ENCODE measurements around the gene HNF1B.

Gene HNF1B

DNA sequence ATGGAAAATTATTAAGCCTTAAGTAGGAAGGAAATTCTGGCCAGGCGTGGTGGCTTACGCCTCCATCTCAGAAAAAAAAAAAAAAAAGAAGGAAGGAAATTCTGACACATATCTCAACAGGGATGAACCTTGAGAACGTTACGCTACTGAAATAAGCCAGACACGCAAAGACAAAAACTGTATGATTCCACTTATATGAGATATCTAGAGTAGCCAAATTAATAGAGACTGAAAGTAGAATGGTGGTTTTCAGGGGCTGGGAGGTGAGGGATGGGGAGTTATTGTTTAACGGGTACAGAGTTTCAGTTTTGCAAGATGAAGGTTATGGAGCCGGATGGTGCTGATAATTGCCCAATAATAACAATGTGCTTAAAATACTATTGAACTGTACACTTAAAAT is 16.2 kb upstream of the HNF1B start:
- no peak for DNase-seq

DNA sequence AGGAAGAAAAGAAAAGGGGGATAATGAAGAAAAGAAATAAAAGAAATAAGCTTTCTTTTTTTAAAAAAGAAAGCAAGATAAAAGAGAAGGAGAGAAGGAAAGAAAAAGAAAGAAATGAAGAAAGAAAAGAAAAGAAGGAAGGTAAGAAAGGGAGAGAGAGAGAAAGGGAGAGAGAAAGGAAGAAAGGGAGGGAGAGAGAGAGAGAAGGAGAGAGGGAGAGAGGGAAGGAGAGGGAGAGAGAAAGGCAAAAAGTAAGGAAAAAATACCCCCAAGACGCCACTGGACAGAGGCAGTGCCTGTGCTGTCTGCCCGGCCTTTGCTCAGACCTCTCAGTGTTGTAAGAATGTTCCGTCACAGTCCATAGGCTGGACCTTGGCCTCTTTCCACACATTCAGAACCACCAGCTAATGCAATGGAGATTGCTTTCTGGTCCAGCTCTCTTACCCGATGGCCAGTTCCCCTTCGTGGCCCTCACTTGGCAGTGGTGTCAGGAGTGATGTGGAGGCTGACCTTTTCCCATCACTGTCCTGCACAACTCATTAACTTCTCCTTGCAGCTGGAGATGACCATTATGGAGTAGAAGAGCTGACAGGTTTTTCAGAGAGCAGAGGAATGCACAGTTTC is 14.3 kb upstream of the HNF1B start:
- DNase-seq: no peak

DNA sequence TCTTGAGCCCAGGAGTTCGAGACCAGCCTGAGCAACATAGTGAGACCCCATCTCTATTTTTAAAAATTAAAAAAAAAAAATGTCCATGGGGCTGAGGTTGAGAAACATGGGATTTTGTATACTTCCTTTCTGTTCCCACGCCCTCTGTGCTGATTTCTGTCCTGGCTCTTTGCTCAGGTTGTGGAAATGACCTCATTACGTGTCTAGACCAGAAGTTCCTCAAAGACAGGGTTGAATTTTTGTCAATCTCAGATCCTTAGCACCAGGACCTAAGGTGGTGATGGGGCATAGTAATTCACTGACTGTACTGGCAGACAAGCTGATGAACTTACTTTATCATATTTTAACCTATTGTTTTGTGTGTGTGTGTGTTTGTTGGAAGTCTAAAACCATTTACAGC is 11.2 kb upstream of the HNF1B start:
- no peak for DNase-seq

DNA sequence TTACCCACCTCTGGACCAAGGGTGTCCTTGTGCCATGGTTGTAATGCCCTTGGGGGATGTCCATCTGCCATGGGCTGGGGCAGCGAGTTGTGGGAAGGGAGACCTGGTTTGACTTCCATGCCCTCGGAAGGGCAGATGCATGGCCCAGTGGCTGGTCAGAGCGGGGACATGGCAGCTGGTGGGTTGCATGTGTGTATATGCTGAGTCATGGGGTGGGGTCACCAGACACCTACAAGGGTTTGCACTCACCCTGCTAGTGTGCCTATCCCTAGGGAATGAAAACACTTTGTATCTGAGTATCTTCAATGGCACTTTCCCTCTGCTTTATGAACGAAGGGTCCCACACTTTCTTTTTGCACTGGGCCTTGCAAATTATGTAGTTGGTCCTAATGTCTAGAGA is 10.6 kb upstream of the HNF1B start:
- DNase-seq: no peak

DNA sequence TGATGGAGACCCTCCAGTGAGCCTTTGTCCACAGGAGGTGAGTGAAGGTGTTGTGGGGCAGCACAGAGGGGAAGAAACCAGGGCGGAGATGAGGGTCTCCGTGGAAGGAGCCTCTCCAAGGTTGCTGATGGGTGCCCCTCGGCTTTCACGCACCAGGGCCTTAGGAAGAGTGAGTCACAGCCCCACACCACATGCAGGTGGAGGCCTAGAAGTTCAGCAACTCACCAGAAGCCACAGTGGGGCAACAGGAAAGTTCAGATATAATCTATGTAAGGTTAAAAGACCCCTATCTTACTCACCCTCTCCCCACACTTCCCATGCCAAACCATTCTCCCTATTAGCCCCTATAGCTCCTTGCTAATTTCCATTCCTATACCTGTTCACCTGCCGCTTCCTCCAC is 9.5 kb upstream of the HNF1B start:
- no peak for DNase-seq

DNA sequence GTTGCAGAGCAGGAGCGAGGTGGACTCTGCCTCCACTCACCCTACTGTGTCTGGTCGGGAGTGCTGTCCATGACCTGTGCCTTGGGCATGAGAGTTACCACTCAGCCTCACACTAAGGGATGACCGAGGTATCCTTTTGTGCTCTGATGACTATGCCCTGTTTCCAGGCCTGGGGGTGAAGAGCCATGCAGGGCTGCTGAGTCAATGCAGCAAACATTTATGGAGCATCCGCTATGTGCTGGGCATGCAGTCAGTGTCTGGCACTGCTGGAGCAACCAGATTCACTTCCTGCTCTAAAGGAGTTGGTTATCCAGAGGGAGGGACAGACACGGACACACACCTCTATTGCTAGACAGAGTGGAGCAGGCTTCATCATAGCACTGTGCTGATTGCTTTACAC is 7.6 kb upstream of the HNF1B start:
- no peak for DNase-seq

DNA sequence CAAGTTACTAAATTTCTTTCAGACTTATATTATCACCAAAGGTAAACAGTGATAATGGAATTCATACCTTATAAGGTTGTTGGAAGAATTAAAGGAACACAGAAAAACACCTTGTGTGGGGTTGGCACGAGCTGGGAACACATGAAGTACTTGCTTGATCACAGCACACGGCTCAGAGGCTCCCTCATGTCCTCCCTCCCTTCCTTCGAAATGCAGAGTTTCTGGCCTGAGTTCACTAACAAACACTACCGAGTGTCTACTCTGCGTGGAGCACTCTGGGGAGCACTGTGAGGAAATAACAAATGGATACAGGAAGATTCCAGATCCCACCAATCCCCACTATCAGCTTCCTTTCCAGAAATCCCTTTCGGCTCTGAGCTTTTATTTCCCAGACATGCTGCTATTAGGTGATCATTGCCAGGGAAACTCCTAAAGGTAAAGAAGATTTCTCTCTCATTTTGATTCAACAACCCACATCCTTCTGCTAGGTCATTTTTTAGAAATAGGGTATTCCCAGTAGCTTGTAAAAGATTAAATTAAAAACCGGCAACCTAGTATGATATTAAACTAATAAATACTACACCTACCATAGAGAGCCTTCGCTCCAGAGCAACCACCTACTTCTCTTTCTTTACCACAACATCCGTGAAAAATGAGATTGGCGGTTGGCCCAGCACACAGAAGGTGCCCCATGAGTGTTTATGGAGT is 6.1 kb upstream of the HNF1B start:
- no peak for DNase-seq

DNA sequence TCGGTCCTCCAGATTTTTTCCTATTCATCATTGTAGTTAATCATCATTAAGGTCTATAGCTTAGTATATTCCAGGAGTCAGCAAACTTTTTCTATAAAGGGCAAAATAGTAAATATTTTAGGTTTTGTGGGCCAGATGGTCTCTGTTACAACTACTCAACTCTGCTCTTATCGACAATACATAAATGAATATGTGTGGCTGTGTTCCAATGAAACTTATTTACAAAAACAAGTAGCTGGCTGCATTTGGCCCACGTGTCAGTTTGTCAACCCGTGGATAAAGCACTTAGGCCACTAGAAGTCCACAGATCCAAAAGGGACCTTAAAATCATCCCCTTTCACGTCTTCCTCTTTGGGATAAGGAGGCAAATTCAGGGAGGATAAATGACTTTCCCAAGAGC is 5.4 kb upstream of the HNF1B start:
- DNase-seq: no peak

DNA sequence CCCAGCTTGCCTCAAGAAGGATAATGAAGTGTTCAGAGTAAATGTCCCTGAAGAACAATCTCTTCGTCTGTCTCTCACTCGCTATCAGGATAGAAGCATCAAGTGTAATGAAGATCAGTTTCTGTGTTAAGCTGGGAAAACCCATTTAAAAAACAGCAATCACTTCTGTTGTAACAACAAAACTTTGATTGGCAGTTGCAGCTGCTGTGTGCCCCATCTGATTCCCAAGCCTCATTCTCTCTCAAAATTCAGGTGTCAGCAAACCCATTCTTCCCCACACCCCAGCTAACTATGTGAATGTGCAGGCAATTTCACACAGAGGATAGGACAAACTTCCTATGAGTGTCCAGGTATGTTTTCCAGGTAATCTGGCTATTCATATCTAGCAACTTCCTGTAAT is 2.4 kb upstream of the HNF1B start:
- DNase-seq: no peak

DNA sequence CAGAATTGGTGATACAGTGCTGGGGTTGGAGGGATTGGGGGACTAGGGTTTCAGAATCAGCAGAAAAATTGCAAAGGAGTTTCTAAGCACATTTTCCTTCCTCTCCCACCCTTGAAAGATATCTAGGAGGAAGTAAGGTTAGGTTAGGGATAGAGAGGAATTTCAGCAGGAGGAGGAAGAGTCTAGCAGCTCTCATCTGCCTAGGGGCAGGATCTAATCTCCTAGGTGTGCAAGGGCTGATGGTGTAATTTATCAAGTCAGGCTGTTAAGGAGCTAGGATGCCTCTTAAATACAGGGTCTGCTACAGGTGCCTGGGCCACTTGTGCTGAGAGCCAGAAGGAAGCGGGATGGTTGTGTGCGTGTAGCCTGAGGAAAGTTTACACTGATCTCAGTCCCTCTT is 1.8 kb upstream of the HNF1B start:
- DNase-seq: no peak

DNA sequence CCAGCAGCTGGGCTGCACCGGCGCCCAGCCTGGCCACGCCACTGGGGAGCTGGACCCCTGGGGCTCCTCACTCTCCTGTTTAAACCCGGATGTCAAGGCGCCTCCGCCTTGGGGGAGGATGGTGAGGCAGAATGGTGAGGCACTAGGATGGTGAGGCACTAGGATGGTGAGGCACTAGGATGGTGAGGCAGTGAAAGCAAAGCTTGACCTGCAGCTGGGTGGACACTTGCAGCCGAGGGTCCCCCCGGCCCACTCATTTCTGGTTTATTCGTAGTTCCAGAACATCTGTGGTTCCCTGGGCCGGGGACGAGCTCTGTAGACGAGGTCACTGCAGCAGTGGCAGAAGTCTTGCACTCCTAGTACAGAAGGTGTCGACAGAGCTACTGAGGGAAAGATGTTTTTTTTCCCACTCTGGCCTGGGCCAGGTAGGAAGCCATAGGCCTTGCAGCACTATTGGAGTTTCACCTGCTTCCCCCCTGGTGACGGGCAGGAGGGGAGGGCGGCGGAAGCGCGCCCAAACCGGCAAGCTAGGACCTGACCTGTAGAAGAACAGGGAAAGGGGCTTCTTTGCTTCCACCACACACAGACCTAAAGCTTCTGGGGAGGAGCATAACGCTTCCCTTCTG is 1.1 kb upstream of the HNF1B start:
- DNase-seq: no peak

DNA sequence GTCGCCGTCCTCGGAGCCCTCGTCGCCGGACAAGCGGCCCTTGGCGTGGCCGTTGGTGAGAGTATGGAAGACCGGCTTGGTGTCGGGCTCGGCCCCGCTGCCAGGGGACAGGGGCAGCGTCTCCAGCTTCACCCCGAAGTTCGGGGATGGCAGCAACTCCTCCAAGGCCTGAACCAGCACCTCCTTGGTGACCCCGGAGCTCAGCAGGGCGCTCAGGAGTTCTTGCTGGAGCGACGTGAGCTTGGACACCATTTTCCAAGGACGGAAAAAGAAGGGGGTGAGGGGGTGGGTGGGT is 279 bp downstream of the HNF1B start:
- no peak for DNase-seq

DNA sequence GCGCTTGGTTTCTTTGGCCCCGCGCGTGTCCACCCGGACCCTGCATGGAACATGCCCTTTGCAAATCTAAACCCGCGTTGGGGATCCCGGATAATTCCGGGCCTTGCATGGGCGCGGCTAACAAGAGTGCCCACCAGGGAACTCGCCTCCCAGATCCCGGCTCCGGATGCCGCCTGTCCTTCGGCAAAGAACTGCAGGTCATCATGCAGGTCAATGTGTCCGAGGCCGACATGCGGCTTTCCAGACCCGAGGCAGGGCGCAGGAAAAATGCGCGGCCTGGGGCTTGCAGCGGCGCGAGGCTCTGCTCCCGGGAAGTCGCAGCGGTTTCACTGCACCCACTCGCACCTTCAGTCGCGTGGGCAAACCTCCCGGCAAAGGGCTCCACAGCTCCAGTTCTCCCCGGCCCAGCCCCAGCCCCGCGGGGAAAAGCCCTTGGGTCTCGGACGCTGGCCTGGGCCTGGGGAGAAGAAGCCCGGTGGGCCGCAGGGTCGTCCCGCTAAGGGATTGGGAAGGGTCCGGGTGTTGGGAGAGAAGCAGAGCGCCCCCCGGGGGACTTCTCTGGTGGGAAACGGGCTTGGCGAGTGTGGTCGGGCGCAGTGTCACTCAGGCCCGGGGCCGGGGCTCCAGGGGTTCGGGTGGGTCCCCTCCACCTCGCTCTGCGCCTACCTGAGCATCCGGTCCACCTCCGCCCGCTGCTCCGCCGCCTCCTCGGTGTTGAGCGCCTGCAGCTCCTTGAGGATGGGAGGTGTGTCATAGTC is 805 bp downstream of the HNF1B start:
- no peak for DNase-seq

DNA sequence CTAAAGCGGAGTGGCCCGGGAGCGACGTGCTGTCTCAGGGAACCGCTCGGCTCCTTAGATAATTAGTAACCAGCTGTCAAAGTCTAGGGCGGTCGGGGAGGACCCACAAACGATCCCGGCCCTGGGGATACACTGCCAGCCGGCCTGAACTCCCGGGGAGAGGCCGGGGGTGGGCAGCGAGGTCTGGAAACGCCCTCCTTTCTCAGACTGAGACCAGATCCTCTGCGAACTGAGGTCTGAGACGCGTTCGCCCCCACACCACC is 1.3 kb downstream of the HNF1B start:
- DNase-seq: no peak

DNA sequence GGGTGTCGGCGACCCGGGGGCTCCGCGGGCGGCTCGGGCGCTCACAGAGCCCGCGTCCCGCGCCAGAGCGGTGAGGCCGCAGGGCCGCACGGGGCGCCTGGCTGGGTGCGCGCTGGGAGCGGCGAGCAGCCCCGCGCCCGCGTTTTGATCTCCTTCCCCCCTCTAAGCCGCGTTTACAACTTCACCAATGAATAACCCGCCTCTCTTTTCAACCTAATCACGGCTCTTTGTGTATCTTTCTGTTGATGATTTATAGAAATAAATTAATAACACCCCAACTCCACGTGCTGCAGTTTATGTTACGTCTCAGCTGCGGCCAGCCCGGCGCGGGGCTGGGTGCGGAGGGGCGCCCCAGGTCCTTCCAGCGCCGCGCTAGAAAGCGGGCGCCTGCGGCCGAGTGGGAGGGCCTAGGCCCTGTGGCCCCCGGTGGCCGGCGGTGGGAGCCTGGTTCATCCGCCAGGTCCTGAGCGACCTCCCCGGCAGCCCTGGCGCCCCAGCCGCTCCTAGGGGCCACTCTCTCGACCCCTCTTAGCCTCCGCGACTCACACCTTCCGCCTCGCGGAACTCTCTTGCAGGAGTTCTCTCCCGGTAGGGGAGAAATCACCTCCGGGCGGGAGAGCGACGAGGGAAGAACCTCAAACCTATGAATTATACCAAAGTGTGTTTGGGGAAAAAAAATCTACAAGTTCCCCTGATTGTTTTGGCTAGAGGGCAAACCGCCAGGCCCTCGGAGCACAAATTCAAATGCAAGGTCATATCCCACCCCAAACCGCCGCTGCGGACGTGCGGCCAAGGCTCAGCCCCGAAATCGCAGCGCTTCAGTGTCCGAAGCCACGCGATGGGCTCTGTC is 1.9 kb downstream of the HNF1B start:
- no peak for DNase-seq

DNA sequence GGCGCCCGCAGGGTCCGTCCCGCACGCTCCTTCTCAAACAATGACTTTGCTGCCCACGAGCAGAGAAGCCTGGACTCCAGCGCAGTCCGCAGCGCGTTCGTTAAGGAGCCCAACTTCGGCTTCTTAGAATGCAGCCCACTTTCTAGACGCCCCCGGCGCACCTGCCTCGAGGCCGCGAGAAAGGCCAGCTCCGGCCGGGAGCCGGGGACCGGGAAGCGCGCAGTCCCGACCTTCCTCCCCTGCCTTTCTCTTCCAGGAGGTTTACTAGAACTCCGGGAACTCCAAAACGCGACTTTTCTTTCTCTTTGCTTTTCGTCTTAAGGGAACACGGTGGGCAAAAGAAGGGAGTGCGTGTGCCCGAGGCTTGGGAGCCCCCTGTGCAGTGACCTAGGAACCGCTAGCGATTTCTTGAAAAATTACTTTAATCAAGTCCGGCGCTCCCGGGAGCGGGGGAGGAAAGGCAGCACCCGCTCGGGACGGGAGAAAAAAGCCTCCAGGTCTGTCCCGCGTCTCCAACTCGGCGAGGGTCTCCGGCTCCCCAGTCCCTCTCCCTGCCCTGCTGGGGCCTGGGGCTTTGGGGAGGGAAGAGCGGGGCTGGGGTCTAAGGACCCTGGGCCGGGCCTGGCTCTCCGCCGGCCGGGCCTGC is 2.6 kb downstream of the HNF1B start:
- DNase-seq: no peak

DNA sequence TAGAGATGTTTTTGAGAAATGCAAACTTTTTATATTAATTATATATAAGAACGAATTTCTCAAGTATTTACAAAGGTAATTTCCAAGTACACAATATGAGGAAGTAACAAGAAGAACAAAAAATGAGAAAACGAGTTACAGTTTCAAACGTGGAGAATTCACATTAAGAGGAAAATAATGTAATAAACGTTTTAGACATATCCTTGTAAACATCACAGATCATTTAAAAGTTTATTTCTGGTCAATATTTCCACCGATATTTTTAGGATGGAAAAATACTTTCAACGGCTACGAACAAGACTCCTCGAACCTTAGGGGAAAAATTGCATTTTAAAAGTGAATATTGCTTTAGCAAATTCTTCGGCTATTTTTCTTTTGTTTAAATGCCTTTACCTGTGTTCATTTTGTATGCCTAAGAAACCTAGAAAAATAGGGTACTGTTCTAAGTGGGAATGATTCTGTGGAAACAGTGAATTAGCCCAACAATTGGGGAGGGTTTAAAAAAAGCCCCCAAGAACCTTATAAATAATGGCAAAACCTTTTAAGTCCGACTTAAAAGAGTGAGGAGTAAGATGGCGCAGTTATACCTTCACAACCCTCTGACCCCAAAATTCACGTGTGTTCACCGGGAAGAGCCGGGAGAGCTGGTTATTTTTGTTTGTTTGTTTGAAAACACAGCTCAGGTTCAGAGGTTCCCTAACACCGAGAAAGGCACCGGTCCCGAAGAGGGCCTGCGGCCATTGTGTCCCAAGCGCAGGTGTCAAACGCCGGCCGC is 3.3 kb downstream of the HNF1B start:
- DNase-seq: no peak

DNA sequence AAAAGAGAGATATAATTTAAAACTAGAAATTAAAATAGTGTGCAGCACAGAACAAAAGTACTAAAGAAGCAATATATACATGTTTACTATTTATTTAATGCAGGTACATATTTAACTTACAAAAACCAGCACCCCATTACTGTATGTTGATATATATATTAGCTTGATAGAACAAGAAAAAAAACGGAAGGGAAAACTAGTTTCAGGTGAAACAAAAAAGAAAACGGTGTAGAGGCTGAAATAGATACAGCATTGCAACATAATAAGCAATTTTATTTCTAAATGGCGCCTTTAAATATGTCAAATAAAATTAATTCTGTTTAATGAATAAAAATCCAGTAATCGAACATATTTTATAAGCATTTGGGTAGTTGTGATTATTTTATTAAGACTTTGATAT is 3.9 kb downstream of the HNF1B start:
- no peak for DNase-seq

DNA sequence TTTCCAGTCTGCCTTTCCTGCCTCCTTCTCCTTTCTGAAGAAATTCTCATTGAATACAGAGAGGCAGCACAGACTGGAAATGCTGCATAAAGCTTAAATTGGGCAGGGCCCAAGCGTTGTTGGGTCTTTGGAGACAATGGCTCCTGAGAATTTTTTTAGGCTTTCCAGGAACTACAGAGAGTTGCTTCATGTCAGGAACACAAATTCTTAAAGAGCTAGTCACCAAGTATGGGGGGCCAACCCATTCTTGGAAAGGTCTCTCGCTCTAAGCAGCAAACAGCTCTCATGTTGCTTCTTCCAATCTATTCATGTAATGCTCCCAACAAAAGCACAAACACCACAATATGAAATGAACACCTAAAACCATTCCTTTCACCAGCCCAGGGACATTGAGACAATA is 6.9 kb downstream of the HNF1B start:
- DNase-seq: no peak

DNA sequence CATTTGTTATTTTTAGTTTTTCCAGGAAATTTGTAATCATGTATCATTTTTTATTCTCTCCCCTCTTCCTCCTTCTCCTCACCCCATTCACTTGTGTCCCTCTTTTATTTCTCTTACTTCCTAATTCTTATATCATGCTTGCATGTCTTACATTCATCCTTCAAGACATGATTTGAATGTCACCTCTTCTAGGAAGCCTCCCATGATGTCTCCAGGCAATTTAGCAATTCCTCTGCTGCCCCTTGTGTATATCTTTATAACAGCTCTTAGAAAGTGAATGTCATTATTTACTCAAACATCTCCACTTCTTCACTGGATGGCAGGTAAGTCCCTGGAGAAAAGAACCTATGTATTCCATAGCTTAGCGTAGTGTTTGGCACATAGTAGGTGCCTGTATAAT is 7.8 kb downstream of the HNF1B start:
- DNase-seq: no peak

DNA sequence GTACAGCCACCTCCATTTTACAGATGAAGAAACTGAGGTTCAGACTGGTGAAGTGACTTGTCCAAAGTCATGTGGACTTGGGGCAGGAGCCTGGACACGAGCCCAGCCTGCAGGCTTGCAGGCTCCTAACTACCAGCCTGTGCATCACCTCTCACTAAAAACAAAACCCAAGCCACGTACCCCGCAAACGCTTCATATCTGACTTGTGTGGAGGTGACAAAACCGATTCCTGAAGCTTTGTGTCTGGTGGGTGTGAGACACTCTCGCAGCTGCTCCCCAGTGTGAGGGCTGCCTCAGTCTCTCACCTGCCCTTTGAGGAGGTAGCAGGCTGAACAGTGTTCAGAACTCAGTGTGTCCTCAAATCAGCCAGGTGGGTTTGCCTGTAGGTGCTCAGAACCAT is 8.4 kb downstream of the HNF1B start:
- no peak for DNase-seq

DNA sequence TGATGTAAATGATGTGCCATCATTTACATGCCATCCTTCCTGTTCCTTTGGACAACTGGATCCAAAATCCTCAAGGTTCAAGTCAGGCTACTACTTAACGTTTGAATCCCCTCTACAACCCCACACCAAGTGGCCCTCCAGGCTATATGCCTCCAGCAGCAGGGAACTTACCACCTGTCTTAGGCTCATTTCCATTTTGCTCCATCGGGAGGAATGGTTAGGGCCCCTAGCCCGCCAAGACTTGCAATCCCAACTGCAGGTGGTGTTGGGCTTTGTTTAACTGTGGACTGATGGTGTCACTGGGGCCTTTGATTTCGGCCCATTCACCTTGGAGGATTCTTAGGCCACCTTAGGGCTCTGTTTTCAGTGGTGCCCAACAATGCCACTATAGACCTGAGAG is 9.7 kb downstream of the HNF1B start:
- DNase-seq: no peak

All from COR-L47 (cell line).